SK-N-SH (cell line): Measurements from ENCODE around the gene DLEC1. TPM values are rescaled to one million over a fixed set of nuclear protein-coding genes. Genes with fewer than 3 reads are reported as not detected.

Experiments
- CTCF ChIA-PET: fragments of 300-600, 350-600 bp; formaldehyde crosslinking; extraction: SDS; loops from one replicate; lab custom pipeline; 2021; lab: Yijun Ruan, JAX
- POLR2A ChIA-PET: fragments of 350-600 bp; sonication (Branson Sonifier 250); formaldehyde crosslinking; extraction: SDS; loops from one replicate; lab custom pipeline; 2020; ENCODE audit warnings: antibody characterized with exemption, inconsistent platforms; lab: Yijun Ruan, JAX
- DNase-seq: peaks from one replicate; pipeline ENCODE4 v3.0.0; 2012
- H2AFZ ChIP-seq: fragments of 200-600 bp; sonication (generic); 2 replicates; pipeline ENCODE4 v1.8.1; 2016; ENCODE audit warnings: antibody characterized with exemption, mild to moderate bottlenecking, low read depth
- H3F3A ChIP-seq: fragments of 200-600 bp; sonication (generic); replicated peaks from 2 replicates; pipeline ENCODE3; 2016; ENCODE audit warnings: antibody characterized with exemption, mild to moderate bottlenecking; ENCODE audit not compliant: insufficient read depth
- H3K27ac ChIP-seq, 2 experiments: fragments of 200-500 bp in 1 of 2; fragments of 200-600 bp in 1 of 2; sonication (Bioruptor generic) in 1 of 2; sonication (generic), shearing (Covaris generic) in 1 of 2; 2 replicates each; pipeline versions ENCODE4 v1.5.1 to v1.6.1; 2014 to 2016; ENCODE audit warnings: low read depth in 2 of 2, inconsistent platforms in 1 of 2, low read length in 1 of 2, mild to moderate bottlenecking in 1 of 2, mixed read lengths in 1 of 2
- H3K27me3 ChIP-seq: fragments of 200-600 bp; sonication (generic), shearing (Covaris generic); 2 replicates; pipeline ENCODE4 v1.6.1; 2016; ENCODE audit warnings: mixed run types; ENCODE audit not compliant: insufficient read depth
- H3K36me3 ChIP-seq, 2 experiments: fragments of 200-500 bp in 1 of 2; fragments of 200-600 bp in 1 of 2; sonication (Bioruptor generic) in 1 of 2; sonication (generic) in 1 of 2; replicated peaks in 1 of 2; 2 replicates each; pipeline versions ENCODE3 to v1.5.1; 2014 to 2016; ENCODE audit warnings: low read length in 1 of 2, mild to moderate bottlenecking in 1 of 2; ENCODE audit not compliant: insufficient read depth in 2 of 2, control insufficient read depth in 1 of 2
- H3K4me1 ChIP-seq, 2 experiments: fragments of 200-500 bp in 1 of 2; fragments of 200-600 bp in 1 of 2; sonication (Bioruptor generic) in 1 of 2; sonication (generic), shearing (Covaris generic) in 1 of 2; 2 replicates each; pipeline versions ENCODE4 v1.5.1 to v1.6.1; 2014 to 2016; ENCODE audit warnings: low read depth in 1 of 2, low read length in 1 of 2, mixed run types in 1 of 2; ENCODE audit not compliant: insufficient read depth in 2 of 2, control insufficient read depth in 1 of 2
- H3K4me2 ChIP-seq: fragments of 200-600 bp; sonication (generic), shearing (Covaris generic); 2 replicates; pipeline ENCODE4 v1.6.1; 2017; ENCODE audit warnings: mixed run types
- H3K4me3 ChIP-seq, 2 experiments: fragments of 200-500 bp in 1 of 2; fragments of 200-600 bp in 1 of 2; sonication (Bioruptor generic) in 1 of 2; sonication (generic), shearing (Covaris generic) in 1 of 2; 2 replicates each; pipeline versions ENCODE4 v1.5.1 to v1.8.1; 2014 to 2016; ENCODE audit warnings: low read depth in 2 of 2, inconsistent platforms in 1 of 2, low read length in 1 of 2, mild to moderate bottlenecking in 1 of 2, mixed read lengths in 1 of 2, moderate library complexity in 1 of 2
- H3K79me2 ChIP-seq: fragments of 200-600 bp; sonication (generic); 2 replicates; pipeline ENCODE4 v1.8.1; 2017; ENCODE audit warnings: mild to moderate bottlenecking; ENCODE audit not compliant: insufficient read depth
- H3K9ac ChIP-seq: fragments of 200-600 bp; sonication (generic); 2 replicates; pipeline ENCODE4 v1.6.1; 2017; ENCODE audit warnings: mixed run types
- H3K9me2 ChIP-seq: fragments of 200-600 bp; sonication (generic); 2 replicates; pipeline ENCODE4 v1.6.1; 2017; ENCODE audit warnings: mixed run types
- H3K9me3 ChIP-seq: fragments of 200-600 bp; sonication (generic); 2 replicates; pipeline ENCODE4 v1.6.1; 2017; ENCODE audit warnings: mixed run types, mild to moderate bottlenecking, moderate library complexity
- H4K20me1 ChIP-seq: fragments of 200-600 bp; sonication (generic); 2 replicates; pipeline ENCODE4 v1.6.1; 2017; ENCODE audit warnings: mild to moderate bottlenecking, mixed run types; ENCODE audit not compliant: insufficient read depth
- EZH2phosphoT487 ChIP-seq: fragments of 200-600 bp; sonication (generic); IDR thresholded peaks from 2 replicates; pipeline ENCODE4 v1.6.1; 2017; ENCODE audit warnings: low read depth, mixed run types, mild to moderate bottlenecking, antibody characterized with exemption, moderate library complexity, borderline replicate concordance
- FOSL2 ChIP-seq: IDR thresholded peaks from 2 replicates; pipeline ENCODE4 v1.4.0; 2012; ENCODE audit warnings: low read depth, mild to moderate bottlenecking, moderate library complexity, borderline replicate concordance
- GABPA ChIP-seq: IDR thresholded peaks from 2 replicates; pipeline ENCODE4 v1.4.0; 2012; ENCODE audit warnings: low read depth, mild to moderate bottlenecking
- GATA2 ChIP-seq: sonication (generic); formaldehyde crosslinking; IDR thresholded peaks from 2 replicates; pipeline ENCODE4 v1.5.0; 2020; ENCODE audit warnings: mild to moderate bottlenecking, missing genetic modification reagents
- MEF2A ChIP-seq: IDR thresholded peaks from 2 replicates; pipeline ENCODE4 v1.4.0; 2012; ENCODE audit warnings: low read depth, borderline replicate concordance
- MXI1 ChIP-seq: IDR thresholded peaks from 2 replicates; pipeline ENCODE4 v1.6.1; 2012; ENCODE audit warnings: mild to moderate bottlenecking, low read depth, low read length, improper control_type of control experiment
- NRF1 ChIP-seq: IDR thresholded peaks from 2 replicates; pipeline ENCODE4 v1.6.1; 2012; ENCODE audit warnings: low read depth, mild to moderate bottlenecking, low read length
- POLR2AphosphoS5 ChIP-seq: IDR thresholded peaks from 2 replicates; pipeline ENCODE4 v1.6.1; 2012; ENCODE audit warnings: low read depth, low read length
- RXRA ChIP-seq: IDR thresholded peaks from 2 replicates; pipeline ENCODE4 v1.4.0; 2012; ENCODE audit warnings: low read depth, mild to moderate bottlenecking, borderline replicate concordance
- SIN3A ChIP-seq: IDR thresholded peaks from 2 replicates; pipeline ENCODE4 v1.6.1; 2012; ENCODE audit warnings: low read depth, mild to moderate bottlenecking, low read length, moderate library complexity, borderline replicate concordance
- TCF12 ChIP-seq: IDR thresholded peaks from 2 replicates; pipeline ENCODE4 v1.4.0; 2012
- TEAD4 ChIP-seq: IDR thresholded peaks from 2 replicates; pipeline ENCODE4 v1.4.0; 2012; ENCODE audit warnings: mild to moderate bottlenecking, borderline replicate concordance; ENCODE audit not compliant: insufficient read depth
- WGBS: methylation state at CpG from one replicate; pipeline ENCODE4 v1.1.6; 2017; ENCODE audit warnings: low lambda C conversion rate; 5-methylcytosine and 5-hydroxymethylcytosine counted together
- polyA plus RNA-seq, 3 experiments: library from polyadenylated mRNA; depleted of rRNA; stranded (reverse); fragments of >200 nt; gene quantifications; 2 replicates each; pipeline ENCODE4 v1.2.3, GENCODE V29; 2012
- TF ChIP-seq, protein P1 (sequence below): fragments of 150-350 bp; IDR thresholded peaks from 2 replicates; pipeline ENCODE4 v1.6.1; 2017; ENCODE audit warnings: antibody characterized with exemption, low read length, low read depth, borderline replicate concordance
- TF ChIP-seq, protein P2 (sequence below): IDR thresholded peaks from 2 replicates; pipeline ENCODE4 v1.6.1; 2012; ENCODE audit warnings: mild to moderate bottlenecking, low read depth, low read length, moderate library complexity
- TF ChIP-seq, protein P3 (sequence below): fragments of 150-350 bp; IDR thresholded peaks from 2 replicates; pipeline ENCODE4 v1.6.1; 2016; ENCODE audit warnings: mild to moderate bottlenecking, low read depth, low read length
- TF ChIP-seq, protein P4 (sequence below): IDR thresholded peaks from 2 replicates; pipeline ENCODE4 v1.4.0; 2012; ENCODE audit warnings: low read depth, borderline replicate concordance
- TF ChIP-seq, protein P5 (sequence below): IDR thresholded peaks from 2 replicates; pipeline ENCODE4 v1.4.0; 2012; ENCODE audit warnings: low read depth, borderline replicate concordance

Gene DLEC1
- polyA plus RNA-seq, 1 of the 3 experiments (the other 2 are of a cell fraction) = 0.02 TPM

DNA sequence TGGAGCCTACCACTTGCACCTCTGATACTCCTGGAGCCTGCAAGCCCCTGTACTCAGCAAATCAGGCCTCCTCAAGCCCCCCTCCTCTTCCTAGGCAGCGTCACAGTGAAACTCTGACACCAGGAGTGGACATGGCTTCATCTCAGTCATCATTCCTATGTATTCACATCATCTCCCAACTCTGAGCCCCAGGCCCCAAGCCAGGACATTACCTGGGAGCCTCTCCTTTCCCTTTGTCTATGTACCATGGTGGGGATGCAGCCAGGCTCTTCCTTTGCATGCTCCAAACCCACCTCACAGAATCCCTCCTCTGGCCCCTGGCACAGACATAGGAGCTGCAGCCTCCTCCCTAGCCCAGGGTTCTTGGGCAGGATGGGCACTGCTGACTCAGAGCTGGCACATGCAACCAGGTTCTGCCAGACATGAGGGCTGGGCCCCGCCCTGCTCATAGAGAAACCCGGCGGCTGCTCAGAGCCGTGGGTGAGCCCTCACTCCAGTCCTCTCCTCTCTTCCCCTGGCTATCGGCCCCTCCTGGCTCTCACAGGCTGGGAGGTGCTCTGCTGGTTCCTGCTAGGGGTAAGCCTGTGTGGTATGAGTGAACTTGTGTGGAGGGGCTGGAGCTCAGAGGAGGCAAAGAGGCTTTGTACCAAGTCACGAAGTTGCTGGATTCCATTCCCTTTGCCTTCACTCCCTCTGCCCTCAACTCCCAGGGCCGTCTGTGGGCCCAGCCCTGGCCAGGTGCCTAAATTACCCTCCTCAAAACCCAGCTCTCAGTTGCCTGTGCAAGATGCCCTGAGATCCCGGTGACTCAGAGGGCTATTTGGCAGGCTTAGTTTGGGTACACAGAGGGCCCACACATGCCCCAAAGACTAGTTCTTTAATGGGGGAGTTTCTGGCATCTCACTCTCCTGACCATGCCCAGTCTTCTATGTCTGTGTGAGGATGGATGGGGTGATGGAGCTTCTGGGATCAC, 7.7 kb upstream of the DLEC1 start (continued):
- TF ChIP-seq, protein P1, sequence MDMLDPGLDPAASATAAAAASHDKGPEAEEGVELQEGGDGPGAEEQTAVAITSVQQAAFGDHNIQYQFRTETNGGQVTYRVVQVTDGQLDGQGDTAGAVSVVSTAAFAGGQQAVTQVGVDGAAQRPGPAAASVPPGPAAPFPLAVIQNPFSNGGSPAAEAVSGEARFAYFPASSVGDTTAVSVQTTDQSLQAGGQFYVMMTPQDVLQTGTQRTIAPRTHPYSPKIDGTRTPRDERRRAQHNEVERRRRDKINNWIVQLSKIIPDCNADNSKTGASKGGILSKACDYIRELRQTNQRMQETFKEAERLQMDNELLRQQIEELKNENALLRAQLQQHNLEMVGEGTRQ = no peak
- TF ChIP-seq, protein P2, sequence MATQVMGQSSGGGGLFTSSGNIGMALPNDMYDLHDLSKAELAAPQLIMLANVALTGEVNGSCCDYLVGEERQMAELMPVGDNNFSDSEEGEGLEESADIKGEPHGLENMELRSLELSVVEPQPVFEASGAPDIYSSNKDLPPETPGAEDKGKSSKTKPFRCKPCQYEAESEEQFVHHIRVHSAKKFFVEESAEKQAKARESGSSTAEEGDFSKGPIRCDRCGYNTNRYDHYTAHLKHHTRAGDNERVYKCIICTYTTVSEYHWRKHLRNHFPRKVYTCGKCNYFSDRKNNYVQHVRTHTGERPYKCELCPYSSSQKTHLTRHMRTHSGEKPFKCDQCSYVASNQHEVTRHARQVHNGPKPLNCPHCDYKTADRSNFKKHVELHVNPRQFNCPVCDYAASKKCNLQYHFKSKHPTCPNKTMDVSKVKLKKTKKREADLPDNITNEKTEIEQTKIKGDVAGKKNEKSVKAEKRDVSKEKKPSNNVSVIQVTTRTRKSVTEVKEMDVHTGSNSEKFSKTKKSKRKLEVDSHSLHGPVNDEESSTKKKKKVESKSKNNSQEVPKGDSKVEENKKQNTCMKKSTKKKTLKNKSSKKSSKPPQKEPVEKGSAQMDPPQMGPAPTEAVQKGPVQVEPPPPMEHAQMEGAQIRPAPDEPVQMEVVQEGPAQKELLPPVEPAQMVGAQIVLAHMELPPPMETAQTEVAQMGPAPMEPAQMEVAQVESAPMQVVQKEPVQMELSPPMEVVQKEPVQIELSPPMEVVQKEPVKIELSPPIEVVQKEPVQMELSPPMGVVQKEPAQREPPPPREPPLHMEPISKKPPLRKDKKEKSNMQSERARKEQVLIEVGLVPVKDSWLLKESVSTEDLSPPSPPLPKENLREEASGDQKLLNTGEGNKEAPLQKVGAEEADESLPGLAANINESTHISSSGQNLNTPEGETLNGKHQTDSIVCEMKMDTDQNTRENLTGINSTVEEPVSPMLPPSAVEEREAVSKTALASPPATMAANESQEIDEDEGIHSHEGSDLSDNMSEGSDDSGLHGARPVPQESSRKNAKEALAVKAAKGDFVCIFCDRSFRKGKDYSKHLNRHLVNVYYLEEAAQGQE = no peak
- TF ChIP-seq TEAD4 (no peak), GATA2 (CRISPR knock-in tag) (no peak), NRF1 (no peak), MEF2A (no peak), SIN3A (no peak), TCF12 (no peak)
- TF ChIP-seq, protein P3, sequence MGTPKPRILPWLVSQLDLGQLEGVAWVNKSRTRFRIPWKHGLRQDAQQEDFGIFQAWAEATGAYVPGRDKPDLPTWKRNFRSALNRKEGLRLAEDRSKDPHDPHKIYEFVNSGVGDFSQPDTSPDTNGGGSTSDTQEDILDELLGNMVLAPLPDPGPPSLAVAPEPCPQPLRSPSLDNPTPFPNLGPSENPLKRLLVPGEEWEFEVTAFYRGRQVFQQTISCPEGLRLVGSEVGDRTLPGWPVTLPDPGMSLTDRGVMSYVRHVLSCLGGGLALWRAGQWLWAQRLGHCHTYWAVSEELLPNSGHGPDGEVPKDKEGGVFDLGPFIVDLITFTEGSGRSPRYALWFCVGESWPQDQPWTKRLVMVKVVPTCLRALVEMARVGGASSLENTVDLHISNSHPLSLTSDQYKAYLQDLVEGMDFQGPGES = no peak

DNA sequence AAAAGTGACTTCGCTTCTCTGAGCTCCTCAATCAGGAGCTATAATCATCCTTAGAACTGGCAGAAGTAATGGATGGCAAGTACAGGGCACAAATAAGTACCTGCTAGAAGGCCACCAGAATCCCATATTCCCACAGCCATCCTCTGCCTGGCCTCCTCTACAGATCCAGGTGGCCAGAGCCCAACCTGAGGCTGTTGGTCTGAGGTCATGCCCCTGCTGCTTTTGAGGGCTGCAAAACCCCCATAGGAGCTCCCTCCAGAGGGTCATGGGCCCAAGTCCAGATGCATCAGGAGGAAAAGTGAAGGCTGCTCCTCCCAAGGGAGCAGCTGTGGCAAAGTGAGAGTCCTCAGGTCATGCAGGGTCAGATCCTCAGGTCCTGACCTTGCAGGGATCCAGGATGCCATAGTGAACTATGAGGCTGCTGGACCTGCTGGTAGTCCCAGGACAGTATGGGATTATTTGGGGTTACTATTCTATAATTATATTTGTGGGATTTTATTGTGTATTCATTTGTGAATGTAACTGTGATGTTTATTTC, 6.6 kb upstream of the DLEC1 start:
- 92% methylated on average over 1 of the region's 1 CpG for WGBS
- H3K79me2 ChIP-seq = peaks cover 3% of the 10 kb centered on the region; the same call in 1 of the 2 replicates
- peaks cover 13 to 17% of the 10 kb centered on the region in 2 experiments; a peak in 3 of 4 replicates for H3K4me1 ChIP-seq
- no peaks in the 10 kb centered on the region for H3K36me3 ChIP-seq
- H3K9me2 ChIP-seq = no peaks in the 10 kb centered on the region
- no peak overlapping the region for H2AFZ ChIP-seq
- no peak for DNase-seq
- no peak overlapping the region for H3K9ac ChIP-seq
- H3K27me3 ChIP-seq = no peaks in the 10 kb centered on the region
- POLR2A ChIA-PET = no interaction called here
- no peak overlapping the region for H3K4me2 ChIP-seq
- CTCF ChIA-PET = interaction anchor here (1.0 to 1.1 kb wide), 2 partner anchors 35 to 157 kb away, joined by 3 read pairs; no protein-coding TSS in a partner anchor
- no peak overlapping the region for H3K4me3 ChIP-seq
- H4K20me1 ChIP-seq = peaks cover 2% of the 10 kb centered on the region; the same call in 1 of the 2 replicates
- H3F3A ChIP-seq = no peaks in the 10 kb centered on the region
- H3K9me3 ChIP-seq = no peaks in the 10 kb centered on the region
- H3K27ac ChIP-seq = no peak overlapping the region
- TF ChIP-seq GABPA (no peak), FOSL2 (no peak), EZH2phosphoT487 (no peak), POLR2AphosphoS5 (no peak), NRF1 (no peak), SIN3A (no peak), GATA2 (CRISPR knock-in tag) (no peak), MXI1 (no peak), RXRA (no peak)
- TF ChIP-seq, protein P4, sequence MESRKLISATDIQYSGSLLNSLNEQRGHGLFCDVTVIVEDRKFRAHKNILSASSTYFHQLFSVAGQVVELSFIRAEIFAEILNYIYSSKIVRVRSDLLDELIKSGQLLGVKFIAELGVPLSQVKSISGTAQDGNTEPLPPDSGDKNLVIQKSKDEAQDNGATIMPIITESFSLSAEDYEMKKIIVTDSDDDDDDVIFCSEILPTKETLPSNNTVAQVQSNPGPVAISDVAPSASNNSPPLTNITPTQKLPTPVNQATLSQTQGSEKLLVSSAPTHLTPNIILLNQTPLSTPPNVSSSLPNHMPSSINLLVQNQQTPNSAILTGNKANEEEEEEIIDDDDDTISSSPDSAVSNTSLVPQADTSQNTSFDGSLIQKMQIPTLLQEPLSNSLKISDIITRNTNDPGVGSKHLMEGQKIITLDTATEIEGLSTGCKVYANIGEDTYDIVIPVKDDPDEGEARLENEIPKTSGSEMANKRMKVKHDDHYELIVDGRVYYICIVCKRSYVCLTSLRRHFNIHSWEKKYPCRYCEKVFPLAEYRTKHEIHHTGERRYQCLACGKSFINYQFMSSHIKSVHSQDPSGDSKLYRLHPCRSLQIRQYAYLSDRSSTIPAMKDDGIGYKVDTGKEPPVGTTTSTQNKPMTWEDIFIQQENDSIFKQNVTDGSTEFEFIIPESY = no peak
- TF ChIP-seq, protein P1 = no peak
- TF ChIP-seq, protein P5, sequence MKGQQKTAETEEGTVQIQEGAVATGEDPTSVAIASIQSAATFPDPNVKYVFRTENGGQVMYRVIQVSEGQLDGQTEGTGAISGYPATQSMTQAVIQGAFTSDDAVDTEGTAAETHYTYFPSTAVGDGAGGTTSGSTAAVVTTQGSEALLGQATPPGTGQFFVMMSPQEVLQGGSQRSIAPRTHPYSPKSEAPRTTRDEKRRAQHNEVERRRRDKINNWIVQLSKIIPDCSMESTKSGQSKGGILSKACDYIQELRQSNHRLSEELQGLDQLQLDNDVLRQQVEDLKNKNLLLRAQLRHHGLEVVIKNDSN = no peak
